ENCODE results near the gene KLHL33. TPM values are rescaled to one million over a fixed set of nuclear protein-coding genes. Genes with fewer than 3 reads are reported as not detected.

The KLHL33 gene
- total and polyA plus RNA-seq, 2 donors (not counting 3 experiments of a cell fraction or from before 2014, with no cell fraction given), result not detected

DNA sequence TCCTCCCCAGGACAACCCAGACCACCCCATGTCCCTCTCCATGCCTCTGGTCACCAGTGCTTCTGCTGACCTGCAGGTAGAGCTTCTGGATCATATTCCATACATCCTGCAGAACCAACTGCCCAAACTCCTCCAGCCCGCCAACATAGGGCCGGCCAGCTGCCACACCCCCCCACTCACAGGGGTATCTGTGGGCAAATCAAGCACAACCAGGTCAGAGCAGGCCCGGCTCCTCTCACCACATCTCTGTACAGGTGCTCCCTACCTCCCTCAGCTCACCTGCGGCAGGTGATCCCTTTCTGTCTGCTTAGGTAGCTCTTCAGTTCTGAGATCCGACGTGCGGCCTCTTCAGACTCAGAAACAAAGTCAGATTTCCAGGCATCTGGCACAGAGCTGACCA, 51.6 kb downstream of the KLHL33 start:
- peaks cover 21 to 77% of the 10 kb centered on the region in 2 experiments for H3K36me3 ChIP-seq (ENCODE audit: control insufficient read depth in 2 of 2, extremely low read depth in 1 of 2, insufficient read depth in 2 of 2, low read length in 2 of 2)
- BruUV-seq (replicated peaks), result no TSS peak
- no peaks in the 10 kb centered on the region for H3K4me1 ChIP-seq (ENCODE audit: control insufficient read depth, extremely low read depth, insufficient read depth, low read length)
- intact Hi-C loops (cut with micrococcal nuclease), result no loop called here
- DNase-seq (ENCODE audit: low read depth, low spot score), result no peak
- POLR2A ChIA-PET, result interaction anchor here (1.3 kb wide), 1 partner anchor 41 kb away, joined by 4 read pairs; the partner anchor contains the start of gene PARP2
- no peaks in the 10 kb centered on the region for H3K79me2 ChIP-seq (ENCODE audit: control insufficient read depth, insufficient read depth, low read length)
- TF ChIP-seq GATA2 (IDR thresholded peaks at IDR 0.05; ENCODE audit: insufficient read depth, insufficient read length, low read depth, low read length) (no peak), MAX (IDR thresholded peaks at IDR 0.05; ENCODE audit: insufficient read depth, insufficient read length) (no peak), EZH2 (IDR thresholded peaks at IDR 0.05; ENCODE audit: borderline replicate concordance, low read depth, low read length, severe bottlenecking) (no peak), MYC (IDR thresholded peaks at IDR 0.05; ENCODE audit: low read depth, low read length) (no peak), JUN (IDR thresholded peaks at IDR 0.05; ENCODE audit: borderline replicate concordance, insufficient read depth, insufficient read length, low read depth) (no peak), POLR2A (IDR thresholded peaks at IDR 0.05; ENCODE audit: low read depth, low read length) (no peak), FOS (IDR thresholded peaks at IDR 0.05; ENCODE audit: borderline replicate concordance, insufficient read depth, low read length) (no peak), POLR2AphosphoS5 (IDR thresholded peaks at IDR 0.05; ENCODE audit: insufficient read depth, low read depth, low read length) (no peak)
- TF ChIP-seq, protein P1, sequence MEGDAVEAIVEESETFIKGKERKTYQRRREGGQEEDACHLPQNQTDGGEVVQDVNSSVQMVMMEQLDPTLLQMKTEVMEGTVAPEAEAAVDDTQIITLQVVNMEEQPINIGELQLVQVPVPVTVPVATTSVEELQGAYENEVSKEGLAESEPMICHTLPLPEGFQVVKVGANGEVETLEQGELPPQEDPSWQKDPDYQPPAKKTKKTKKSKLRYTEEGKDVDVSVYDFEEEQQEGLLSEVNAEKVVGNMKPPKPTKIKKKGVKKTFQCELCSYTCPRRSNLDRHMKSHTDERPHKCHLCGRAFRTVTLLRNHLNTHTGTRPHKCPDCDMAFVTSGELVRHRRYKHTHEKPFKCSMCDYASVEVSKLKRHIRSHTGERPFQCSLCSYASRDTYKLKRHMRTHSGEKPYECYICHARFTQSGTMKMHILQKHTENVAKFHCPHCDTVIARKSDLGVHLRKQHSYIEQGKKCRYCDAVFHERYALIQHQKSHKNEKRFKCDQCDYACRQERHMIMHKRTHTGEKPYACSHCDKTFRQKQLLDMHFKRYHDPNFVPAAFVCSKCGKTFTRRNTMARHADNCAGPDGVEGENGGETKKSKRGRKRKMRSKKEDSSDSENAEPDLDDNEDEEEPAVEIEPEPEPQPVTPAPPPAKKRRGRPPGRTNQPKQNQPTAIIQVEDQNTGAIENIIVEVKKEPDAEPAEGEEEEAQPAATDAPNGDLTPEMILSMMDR (IDR thresholded peaks at IDR 0.05; ENCODE audit: extremely low read depth in 1 of 2, insufficient read depth in 1 of 2, low read depth in 1 of 2, low read length in 2 of 2), result no peak
- H3K4me3 ChIP-seq (replicated peaks in 1 of 3; ENCODE audit: insufficient read depth in 1 of 3, low read depth in 1 of 3, low read length in 3 of 3), result no peak overlapping the region
- H3K9me1 ChIP-seq (replicated peaks; ENCODE audit: control insufficient read depth, extremely low read depth, insufficient read depth, low read length), result no peaks in the 10 kb centered on the region
- H4K20me1 ChIP-seq (replicated peaks; ENCODE audit: control insufficient read depth, extremely low read depth, insufficient read depth, low read length), result no peaks in the 10 kb centered on the region
- H3K27ac ChIP-seq (ENCODE audit: insufficient read depth, low read depth, low read length), result no peak overlapping the region
- H3K27me3 ChIP-seq (ENCODE audit: control insufficient read depth in 2 of 2, insufficient read depth in 2 of 2, low read length in 2 of 2), result no peaks in the 10 kb centered on the region
- H3K9ac ChIP-seq (replicated peaks; ENCODE audit: extremely low read depth, insufficient read depth, low read length), result no peak overlapping the region
- H2AFZ ChIP-seq (ENCODE audit: low read depth, low read length), result no peak overlapping the region
- dilution Hi-C loops (cut with MboI; ENCODE audit: extremely low pct_ligation_motif_present, low sequenced_read_pairs), result no loop called here
- CTCF ChIA-PET, result interaction anchor here (1.0 to 1.8 kb wide), 3 partner anchors 9 to 226 kb away, joined by 3 to 4 read pairs (median 3); no protein-coding TSS in a partner anchor
- FAIRE-seq, result no peak
- H3K4me2 ChIP-seq (ENCODE audit: insufficient read depth, low read length), result no peak overlapping the region
- H3K9me3 ChIP-seq (replicated peaks; ENCODE audit: control insufficient read depth, insufficient read depth, low read length), result no peaks in the 10 kb centered on the region
